ENCODE data around the gene HHIPL2.

GRCh38 chr1:222592171-222592570 is 44.3 kb upstream of the HHIPL2 start:
- TF ChIP-seq POLR2A (IDR thresholded peaks at IDR 0.05), result no peak
- no peak for TF ChIP-seq CTCF (IDR thresholded peaks at IDR 0.05)
- TF ChIP-seq EP300 (IDR thresholded peaks at IDR 0.05), result no peak
